Mesendoderm (in vitro differentiated cells): ENCODE measurements around the gene RTN4.

ENCODE experiments used
- DNase-seq: peaks from one replicate; pipeline ENCODE4 v3.0.0; 2013
- H2AK5ac ChIP-seq: 2 replicates; pipeline ENCODE4 v1.6.1; 2013; ENCODE audit warnings: low read length, inconsistent platforms
- H2BK120ac ChIP-seq: 2 replicates; pipeline ENCODE4 v1.6.1; 2013; ENCODE audit warnings: low read depth, mild to moderate bottlenecking, low read length, moderate library complexity, mixed read lengths
- H2BK15ac ChIP-seq: replicated peaks from 2 replicates; pipeline ENCODE4 v1.6.1; 2013; ENCODE audit warnings: low read depth, mild to moderate bottlenecking, moderate library complexity
- H2BK5ac ChIP-seq: 2 replicates; pipeline ENCODE4 v1.6.1; 2013; ENCODE audit warnings: low read length, inconsistent platforms
- H3K18ac ChIP-seq: 2 replicates; pipeline ENCODE4 v1.6.1; 2013; ENCODE audit warnings: mild to moderate bottlenecking, low read length, mixed read lengths
- H3K23ac ChIP-seq: one replicate; pipeline ENCODE4 v1.6.1; 2013; ENCODE audit warnings: low read length
- H3K27ac ChIP-seq: 2 replicates; pipeline ENCODE4 v1.5.1; 2013; ENCODE audit warnings: low read depth, mild to moderate bottlenecking, inconsistent platforms, low read length, moderate library complexity
- H3K27me3 ChIP-seq: 2 replicates; pipeline ENCODE4 v1.6.1; 2013; ENCODE audit warnings: low read length, control low read depth, mild to moderate bottlenecking, inconsistent platforms; ENCODE audit not compliant: insufficient read depth, poor library complexity
- H3K36me3 ChIP-seq: 2 replicates; pipeline ENCODE4 v1.6.1; 2013; ENCODE audit warnings: low read length, inconsistent platforms; ENCODE audit not compliant: control insufficient read depth, insufficient read depth
- H3K4ac ChIP-seq: one replicate; pipeline ENCODE4 v1.6.1; 2013; ENCODE audit warnings: low read depth, mild to moderate bottlenecking, low read length, moderate library complexity
- H3K4me1 ChIP-seq: 2 replicates; pipeline ENCODE4 v1.6.1; 2013; ENCODE audit warnings: low read depth, low read length, inconsistent platforms; ENCODE audit not compliant: control insufficient read depth
- H3K4me2 ChIP-seq: 2 replicates; pipeline ENCODE4 v1.6.1; 2013; ENCODE audit warnings: low read length
- H3K4me3 ChIP-seq: 2 replicates; pipeline ENCODE4 v1.5.1; 2013; ENCODE audit warnings: mild to moderate bottlenecking, low read length
- H3K56ac ChIP-seq: one replicate; pipeline ENCODE4 v1.6.1; 2013; ENCODE audit warnings: low read length
- H3K79me1 ChIP-seq: 2 replicates; pipeline ENCODE4 v1.6.1; 2013; ENCODE audit warnings: low read length, inconsistent platforms
- H3K79me2 ChIP-seq: 2 replicates; pipeline ENCODE4 v1.6.1; 2013; ENCODE audit warnings: mild to moderate bottlenecking, low read length; ENCODE audit not compliant: control insufficient read depth, insufficient read depth
- H3K9ac ChIP-seq: 2 replicates; pipeline ENCODE4 v1.6.1; 2013; ENCODE audit warnings: low read length, inconsistent platforms
- H4K5ac ChIP-seq: one replicate; pipeline ENCODE4 v1.6.1; 2013; ENCODE audit warnings: low read length
- H4K8ac ChIP-seq: one replicate; pipeline ENCODE4 v1.6.1; 2013; ENCODE audit warnings: low read depth, mild to moderate bottlenecking, control low read depth, low read length, moderate library complexity
- WGBS: extraction: QIAGEN DNeasy Blood & Tissue Kit; methylation state at CpG from one replicate; pipeline ENCODE4 v1.1.7; 2013; ENCODE audit warnings: low lambda C conversion rate, missing lambda C conversion rate; ENCODE audit not compliant: insufficient coverage; ENCODE audit errors: extremely low coverage; 5-methylcytosine and 5-hydroxymethylcytosine counted together

The RTN4 gene

DNA sequence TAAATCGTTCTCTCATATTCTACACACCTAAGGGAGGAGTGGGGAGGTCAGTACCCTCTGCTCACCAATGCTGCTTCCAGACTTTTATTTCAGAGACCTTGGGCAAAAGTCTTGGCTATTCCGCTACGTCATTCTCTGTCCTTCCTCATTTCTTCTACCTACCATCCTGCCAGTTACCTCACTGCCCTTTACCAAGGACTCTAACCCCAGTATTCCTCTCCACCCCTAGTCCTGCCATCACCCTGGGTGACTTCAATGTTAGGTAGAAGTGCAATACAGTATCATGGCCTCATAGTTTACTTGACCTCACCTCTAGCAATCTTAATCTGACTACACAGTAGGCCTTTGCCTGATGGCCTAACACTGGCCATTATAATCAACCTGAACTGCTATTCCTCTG, 27.8 kb downstream of the RTN4 start:
- no peak overlapping the region for H2BK5ac ChIP-seq
- H3K23ac ChIP-seq: no peak overlapping the region
- no peaks in the 10 kb centered on the region for H3K36me3 ChIP-seq
- no CpG with 5 or more reads among the region's 3 CpGs for WGBS
- H2BK15ac ChIP-seq: no peak overlapping the region
- no peak overlapping the region for H3K9ac ChIP-seq
- H2AK5ac ChIP-seq: no peak overlapping the region
- no peak overlapping the region for H2BK120ac ChIP-seq
- H3K79me2 ChIP-seq: peaks cover 81% of the 10 kb centered on the region
- no peak overlapping the region for H3K4ac ChIP-seq
- no peaks in the 10 kb centered on the region for H3K27me3 ChIP-seq
- no peak overlapping the region for H4K5ac ChIP-seq
- no peak overlapping the region for H4K8ac ChIP-seq
- peaks cover 15% of the 10 kb centered on the region for H3K4me1 ChIP-seq
- H3K18ac ChIP-seq: no peak overlapping the region
- no peak for DNase-seq
- H3K4me2 ChIP-seq: no peak overlapping the region
- no peak overlapping the region for H3K27ac ChIP-seq
- peak overlapping the region; percentile 3 for H3K56ac ChIP-seq
- no peak overlapping the region for H3K4me3 ChIP-seq
- peaks cover 8% of the 10 kb centered on the region for H3K79me1 ChIP-seq

DNA sequence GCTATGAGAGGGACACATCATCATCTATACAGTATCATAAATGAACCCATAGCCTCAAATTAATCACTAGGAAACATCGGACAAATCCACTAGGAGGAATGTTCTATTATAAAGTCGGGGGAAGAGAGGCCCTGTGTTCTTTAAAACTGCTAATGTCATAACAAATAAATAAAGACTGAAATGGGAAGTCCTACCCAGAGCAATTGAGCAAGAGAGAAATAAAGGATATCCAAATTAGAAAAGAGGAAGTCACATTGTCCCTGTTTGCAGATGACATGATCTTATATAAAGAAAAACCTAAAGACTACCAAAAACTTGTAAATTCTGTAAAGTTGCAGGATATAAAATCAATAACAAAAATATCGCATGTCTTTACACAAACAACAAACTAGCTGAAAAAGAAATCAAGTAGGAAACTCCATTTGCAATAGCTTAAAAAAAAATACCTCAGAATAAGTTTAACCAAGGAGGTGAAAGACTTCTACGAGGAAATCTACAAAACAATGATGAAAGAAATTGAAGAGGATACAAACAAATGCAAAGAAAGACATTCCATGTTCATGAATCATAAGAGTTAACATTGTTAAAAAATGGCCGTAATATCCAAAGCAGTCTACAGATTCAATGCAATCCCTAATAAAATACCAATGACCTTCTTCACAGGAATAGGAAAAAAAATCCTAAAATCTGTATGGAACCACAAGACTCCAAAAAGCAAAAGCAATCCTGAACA, 30.6 kb downstream of the RTN4 start:
- Histone ChIP-seq H3K56ac (no peak overlapping the region), H3K79me1 (peaks cover 7% of the 10 kb centered on the region), H3K18ac (no peak overlapping the region), H2BK5ac (no peak overlapping the region), H3K4me3 (no peak overlapping the region), H3K27me3 (no peaks in the 10 kb centered on the region), H3K4me2 (no peak overlapping the region), H2AK5ac (no peak overlapping the region), H3K4ac (no peak overlapping the region), H3K4me1 (peaks cover 13% of the 10 kb centered on the region), H3K27ac (no peak overlapping the region), H3K36me3 (no peaks in the 10 kb centered on the region), H2BK15ac (no peak overlapping the region), H2BK120ac (no peak overlapping the region), H3K79me2 (peaks cover 66% of the 10 kb centered on the region), H4K8ac (no peak overlapping the region), H3K23ac (no peak overlapping the region), H3K9ac (no peak overlapping the region), H4K5ac (no peak overlapping the region)
- peak; percentile 44 for DNase-seq
- WGBS: no CpG with 5 or more reads among the region's 5 CpGs

DNA sequence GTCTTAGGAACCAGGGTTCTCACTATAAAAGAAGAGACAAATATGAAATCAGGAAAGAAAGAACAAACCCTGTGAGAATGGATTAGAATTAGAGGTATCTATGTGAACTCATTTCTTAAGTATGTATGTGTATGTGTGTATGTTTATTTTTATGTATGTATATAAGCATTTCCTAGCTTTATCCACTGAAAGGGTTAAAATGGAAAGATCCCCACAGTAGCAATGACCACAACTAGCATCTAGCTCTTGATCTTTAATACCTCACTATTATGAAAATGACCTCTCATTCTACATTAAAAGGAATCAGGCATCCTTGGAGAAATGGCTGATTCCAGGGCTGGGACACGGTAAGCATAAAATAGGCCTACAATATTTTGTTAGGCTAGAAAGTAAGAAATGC, 31.6 kb downstream of the RTN4 start:
- Histone ChIP-seq H3K27ac (no peak overlapping the region), H3K4me2 (no peak overlapping the region), H3K18ac (no peak overlapping the region), H3K56ac (no peak overlapping the region), H4K8ac (no peak overlapping the region), H3K4me1 (peaks cover 11% of the 10 kb centered on the region), H3K36me3 (no peaks in the 10 kb centered on the region), H3K79me1 (peaks cover 4% of the 10 kb centered on the region), H2AK5ac (no peak overlapping the region), H2BK5ac (no peak overlapping the region), H3K23ac (no peak overlapping the region), H3K4ac (no peak overlapping the region), H2BK120ac (no peak overlapping the region), H3K4me3 (no peak overlapping the region), H4K5ac (no peak overlapping the region), H3K9ac (no peak overlapping the region), H3K79me2 (peaks cover 64% of the 10 kb centered on the region), H2BK15ac (no peak overlapping the region), H3K27me3 (no peaks in the 10 kb centered on the region)
- DNase-seq: no peak
- no CpG with 5 or more reads among the region's 1 CpG for WGBS

DNA sequence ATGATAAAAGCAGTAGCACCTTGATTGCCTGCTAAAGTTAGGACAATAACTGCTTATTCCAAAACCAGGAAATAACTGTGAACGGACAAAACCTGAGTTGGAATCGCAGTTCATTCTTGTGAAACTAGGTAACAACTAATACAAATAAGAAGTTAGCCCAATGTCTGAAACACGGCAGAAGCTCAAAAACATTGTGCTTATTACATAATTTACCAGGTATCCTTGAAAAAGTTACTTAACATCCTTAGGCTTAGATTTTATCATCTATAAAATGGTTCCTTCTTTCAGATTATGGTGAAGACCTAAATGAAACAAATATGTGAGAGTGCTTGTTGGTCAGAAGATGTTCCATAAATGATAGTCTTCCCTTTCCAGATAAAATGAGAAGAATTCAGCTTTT, 32.4 kb downstream of the RTN4 start:
- Histone ChIP-seq H3K23ac (no peak overlapping the region), H3K36me3 (no peaks in the 10 kb centered on the region), H2AK5ac (no peak overlapping the region), H3K9ac (no peak overlapping the region), H3K27ac (no peak overlapping the region), H3K79me2 (peaks cover 64% of the 10 kb centered on the region), H4K8ac (no peak overlapping the region), H3K4me2 (no peak overlapping the region), H3K79me1 (peaks cover under 1% of the 10 kb centered on the region), H3K56ac (no peak overlapping the region), H2BK120ac (no peak overlapping the region), H2BK5ac (no peak overlapping the region), H2BK15ac (no peak overlapping the region), H3K4ac (no peak overlapping the region), H3K27me3 (no peaks in the 10 kb centered on the region), H3K4me1 (peaks cover 8% of the 10 kb centered on the region), H4K5ac (no peak overlapping the region), H3K4me3 (no peak overlapping the region), H3K18ac (no peak overlapping the region)
- no peak for DNase-seq
- no CpG with 5 or more reads among the region's 3 CpGs for WGBS

DNA sequence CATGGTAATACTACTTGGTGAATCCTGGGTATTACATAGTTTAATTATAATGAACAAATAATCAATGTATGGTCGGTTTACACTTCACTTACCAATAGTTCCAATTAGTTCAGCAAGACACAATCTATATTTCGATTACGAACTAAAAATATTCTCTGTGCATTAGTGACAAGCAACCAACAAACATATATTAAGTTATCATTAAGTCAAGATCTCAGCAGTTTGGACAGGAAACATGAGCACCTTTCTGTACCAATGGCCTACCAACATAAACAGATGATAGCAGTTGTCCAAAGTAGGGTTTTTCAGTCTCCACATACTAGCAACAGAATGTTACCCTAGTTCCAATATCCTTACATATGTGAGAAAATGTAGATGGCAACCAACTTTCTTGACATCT, 32.8 kb downstream of the RTN4 start:
- no peaks in the 10 kb centered on the region for H3K79me1 ChIP-seq
- no CpG with 5 or more reads among the region's 3 CpGs for WGBS
- no peak overlapping the region for H3K9ac ChIP-seq
- H3K4me3 ChIP-seq: no peak overlapping the region
- H2AK5ac ChIP-seq: no peak overlapping the region
- no peaks in the 10 kb centered on the region for H3K36me3 ChIP-seq
- H2BK5ac ChIP-seq: no peak overlapping the region
- no peak overlapping the region for H3K27ac ChIP-seq
- H3K18ac ChIP-seq: no peak overlapping the region
- no peaks in the 10 kb centered on the region for H3K27me3 ChIP-seq
- H3K23ac ChIP-seq: no peak overlapping the region
- no peak overlapping the region for H3K4me2 ChIP-seq
- no peak overlapping the region for H2BK15ac ChIP-seq
- peaks cover 5% of the 10 kb centered on the region for H3K4me1 ChIP-seq
- no peak for DNase-seq
- no peak overlapping the region for H3K56ac ChIP-seq
- no peak overlapping the region for H4K5ac ChIP-seq
- peaks cover 63% of the 10 kb centered on the region for H3K79me2 ChIP-seq
- no peak overlapping the region for H3K4ac ChIP-seq
- H4K8ac ChIP-seq: no peak overlapping the region
- H2BK120ac ChIP-seq: no peak overlapping the region
